GM21737 (cell line): ENCODE data around the gene COL2A1.

Experiments
- ATAC-seq: cut with Tn5 transposase; IDR thresholded peaks from one replicate; pipeline ENCODE4 v1.9.1; 2021; ENCODE audit warnings: mild to moderate bottlenecking, moderate library complexity; ENCODE audit not compliant: unreplicated experiment

Gene COL2A1

GRCh38 chr12:48031135-48031960, 27.1 kb upstream of the COL2A1 start:
- no peak for ATAC-seq

- ATAC-seq, result no peak
Observed at GRCh38 chr12:48030173-48030650, 25.9 kb upstream of the COL2A1 start.

GRCh38 chr12:48029491-48030172, 25.4 kb upstream of the COL2A1 start:
- no peak for ATAC-seq

- no peak for ATAC-seq
Observed at GRCh38 chr12:48028541-48029431, 24.5 kb upstream of the COL2A1 start.

- no peak for ATAC-seq
Observed at GRCh38 chr12:48027183-48028002, 23.1 kb upstream of the COL2A1 start.

- ATAC-seq, result no peak
Observed at GRCh38 chr12:48026060-48026827, 22.0 kb upstream of the COL2A1 start.

GRCh38 chr12:48025281-48025680, 21.0 kb upstream of the COL2A1 start:
- ATAC-seq, result no peak

- no peak for ATAC-seq
Observed at GRCh38 chr12:48024735-48025134, 20.5 kb upstream of the COL2A1 start.

GRCh38 chr12:48023386-48023785, 19.1 kb upstream of the COL2A1 start:
- ATAC-seq, result no peak

- no peak for ATAC-seq
Observed at GRCh38 chr12:48022676-48023385, 18.6 kb upstream of the COL2A1 start.

GRCh38 chr12:48022180-48022521, 17.9 kb upstream of the COL2A1 start:
- ATAC-seq, result no peak

GRCh38 chr12:48021485-48022179, 17.4 kb upstream of the COL2A1 start:
- no peak for ATAC-seq

GRCh38 chr12:48019639-48020265, 15.5 kb upstream of the COL2A1 start:
- ATAC-seq, result no peak

GRCh38 chr12:48018618-48018995, 14.3 kb upstream of the COL2A1 start:
- no peak for ATAC-seq

- ATAC-seq, result no peak
Observed at GRCh38 chr12:48017921-48018617, 13.8 kb upstream of the COL2A1 start.

- ATAC-seq, result no peak
Observed at GRCh38 chr12:48017496-48017895, 13.2 kb upstream of the COL2A1 start.

- no peak for ATAC-seq
Observed at GRCh38 chr12:48016373-48017020, 12.2 kb upstream of the COL2A1 start.
